RPMI7951 (cell line): ENCODE data around the gene KCNIP4. TPM values are rescaled to one million over a fixed set of nuclear protein-coding genes. Genes with fewer than 3 reads are reported as not detected.

Source experiments
- DNase-seq: peaks from one replicate; pipeline ENCODE4 v3.0.0-alpha.2; 2012; ENCODE audit warnings: low read depth
- total RNA-seq: library from RNA; depleted of rRNA; stranded (reverse); fragments of >200 nt; shearing (Covaris generic); gene quantifications from 2 replicates; pipeline ENCODE4 v1.2.3, GENCODE V29; 2014

KCNIP4 gene
- total RNA-seq, 1 experiment from 2014 or later, result not detected

- DNase-seq, result no peak
Measured at GRCh38 chr4:21901281-21901680, 47.3 kb downstream of the KCNIP4 start.

DNA sequence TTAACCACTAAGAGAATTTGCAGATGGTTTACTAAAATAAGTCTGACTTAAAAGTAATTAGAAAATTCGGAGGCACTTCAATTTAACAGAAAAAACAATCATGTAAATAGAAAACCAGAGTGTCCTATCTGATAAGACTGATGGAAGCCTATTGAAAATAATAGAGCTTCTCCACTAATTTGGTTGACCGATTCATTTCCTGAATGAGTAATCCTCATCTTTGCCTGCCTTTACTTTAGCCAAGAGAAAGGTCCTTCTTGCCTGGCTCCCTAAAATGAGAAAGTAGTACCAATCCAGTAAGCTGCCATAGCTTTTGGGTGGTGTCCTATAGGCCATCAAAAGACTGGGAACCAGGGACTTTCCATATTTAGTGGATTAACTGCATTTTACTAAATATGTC lies 48.4 kb downstream of the KCNIP4 start:
- peak; percentile 8 for DNase-seq

GRCh38 chr4:21898101-21898500 lies 50.5 kb downstream of the KCNIP4 start:
- no peak for DNase-seq

DNA sequence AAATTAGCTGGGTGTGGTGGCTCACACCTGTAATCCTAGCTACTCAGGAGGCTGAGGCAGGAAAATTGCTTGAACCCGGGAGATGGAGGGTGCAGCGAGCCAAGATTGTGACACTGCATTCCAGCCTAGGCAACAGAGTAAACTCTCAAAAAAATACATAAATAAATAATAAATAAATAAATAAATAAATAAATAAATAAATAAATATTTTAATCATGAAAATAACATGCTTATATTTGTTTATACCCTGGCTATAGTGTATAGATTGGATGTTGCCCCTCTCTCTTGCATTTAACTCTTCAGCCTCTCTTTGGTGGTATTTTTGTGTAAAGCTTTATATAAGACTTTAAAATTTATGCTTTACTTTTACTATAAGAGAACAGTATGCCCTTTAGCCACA lies 51.8 kb downstream of the KCNIP4 start:
- no peak for DNase-seq

DNA sequence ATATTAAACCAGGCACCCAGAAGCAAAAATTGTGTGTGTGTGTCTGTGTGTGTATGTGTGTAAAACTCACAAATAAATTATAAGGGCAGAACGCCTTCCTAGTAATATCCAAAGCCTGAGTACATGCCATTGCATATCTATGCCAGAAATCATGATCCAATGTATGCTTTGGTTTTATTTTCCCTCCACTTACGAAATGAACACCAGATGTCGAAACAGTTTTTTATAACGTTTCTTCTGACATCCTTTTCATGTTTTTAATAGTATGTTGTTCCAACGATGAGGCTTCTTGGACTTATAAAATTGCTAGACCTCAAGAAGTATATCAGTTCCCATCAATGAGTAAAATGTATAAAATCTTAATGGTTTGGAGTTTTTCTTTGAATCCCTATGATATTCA lies 55.4 kb downstream of the KCNIP4 start:
- DNase-seq, result no peak

- no peak for DNase-seq
Measured at GRCh38 chr4:21890231-21890630, 58.3 kb downstream of the KCNIP4 start.

- DNase-seq, result peak; percentile 61
Measured at GRCh38 chr4:21888195-21888976, 60.2 kb downstream of the KCNIP4 start.

- DNase-seq, result no peak
Measured at GRCh38 chr4:21887481-21887880, 61.1 kb downstream of the KCNIP4 start.

DNA sequence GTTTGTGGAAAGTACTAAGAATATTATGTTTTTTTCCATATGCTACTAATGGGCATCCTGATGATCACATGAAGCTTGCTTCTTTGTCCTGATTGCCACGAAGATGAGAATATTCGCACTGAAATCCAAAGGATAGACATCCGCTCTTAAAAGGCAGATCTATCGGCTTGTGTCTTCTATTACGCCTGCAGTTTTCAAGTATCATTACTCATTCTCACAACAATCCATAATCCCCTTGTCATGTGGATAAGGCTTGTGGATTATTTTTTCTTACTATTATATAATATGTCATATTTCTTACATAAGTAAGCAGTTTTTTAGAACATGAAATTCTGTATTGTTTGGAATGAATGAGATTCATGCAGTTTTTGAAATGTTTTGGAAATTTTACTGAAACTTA lies 62.8 kb downstream of the KCNIP4 start:
- DNase-seq, result no peak

GRCh38 chr4:21885241-21885640 lies 63.3 kb downstream of the KCNIP4 start:
- no peak for DNase-seq

- DNase-seq, result no peak
Measured at GRCh38 chr4:21884615-21885014, 64.0 kb downstream of the KCNIP4 start.

DNA sequence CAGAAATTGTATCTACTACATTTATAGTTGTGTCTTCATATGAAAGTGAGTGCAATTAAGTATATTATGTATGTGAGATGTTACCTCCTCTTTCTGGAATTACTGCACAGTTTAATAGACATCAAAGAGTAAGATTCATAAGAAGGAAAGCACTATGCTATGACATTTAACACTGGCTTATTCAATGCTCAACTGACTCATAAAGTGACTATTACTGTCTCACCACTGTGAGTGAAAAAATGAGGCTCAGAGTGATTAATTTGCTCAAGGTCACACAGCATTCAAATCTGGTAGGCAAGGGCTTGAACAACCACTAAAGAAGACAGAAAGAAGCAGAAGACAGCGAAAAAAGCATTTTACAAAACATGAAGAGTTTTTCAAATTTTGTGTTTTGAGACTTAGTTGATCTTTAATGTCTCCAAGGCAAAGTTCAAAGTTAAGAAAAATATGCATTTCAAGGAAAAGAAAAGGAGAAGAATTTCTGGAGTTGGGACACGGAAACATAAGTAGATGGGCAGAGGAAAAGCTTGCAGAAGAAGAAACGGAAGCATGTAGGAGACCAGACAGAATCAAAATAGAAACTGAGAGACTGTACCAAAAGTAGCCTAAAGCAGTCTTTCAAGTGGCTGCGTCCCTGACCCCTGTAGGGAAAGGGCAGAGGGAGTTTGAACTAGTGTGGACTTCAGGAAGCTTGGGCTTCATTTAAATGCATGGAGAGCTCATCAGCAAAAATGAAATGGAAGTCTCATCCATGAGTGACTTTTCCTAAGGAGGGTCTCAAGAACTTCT lies 66.3 kb downstream of the KCNIP4 start:
- DNase-seq, result no peak

- DNase-seq, result peak; percentile 36
Measured at GRCh38 chr4:21879187-21879586, 69.4 kb downstream of the KCNIP4 start.

GRCh38 chr4:21876711-21877110 lies 71.9 kb downstream of the KCNIP4 start:
- DNase-seq, result no peak

DNA sequence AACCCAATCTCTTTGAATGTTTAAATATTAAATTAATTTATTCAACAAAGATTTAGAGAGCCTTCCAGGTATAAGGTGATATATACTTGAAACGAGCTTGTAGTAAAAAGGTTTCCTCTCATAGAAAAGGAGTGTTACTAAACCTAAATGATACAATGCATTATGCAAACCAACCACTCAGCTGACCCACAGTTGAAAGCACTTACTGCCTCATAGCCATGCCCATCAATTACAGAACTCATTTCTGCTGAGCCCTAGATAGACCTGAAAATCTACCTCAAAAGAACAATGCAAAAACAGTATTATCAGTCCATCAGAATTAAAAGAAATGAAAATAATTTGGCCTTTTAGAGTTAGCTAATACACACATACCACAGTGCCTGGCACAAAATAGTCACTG lies 75.4 kb downstream of the KCNIP4 start:
- no peak for DNase-seq

DNA sequence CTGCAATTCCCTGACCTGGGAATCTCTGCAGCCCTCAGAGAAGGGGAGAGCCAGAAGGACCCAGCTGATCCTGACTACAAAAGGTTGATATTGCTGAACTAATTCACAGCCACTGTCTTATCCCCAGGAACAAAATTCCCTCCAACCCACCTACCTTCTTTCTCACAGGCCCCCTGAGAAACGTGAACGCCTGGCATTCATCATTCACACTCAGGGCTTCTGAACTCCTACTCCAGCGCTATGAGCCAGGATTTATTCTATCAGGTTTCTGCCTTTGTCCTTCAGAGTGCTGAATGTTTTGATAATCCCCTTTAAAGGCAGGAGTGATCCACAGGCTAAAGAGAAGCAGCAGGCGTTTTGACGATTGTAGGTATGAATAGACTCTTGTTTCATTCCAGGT lies 76.5 kb downstream of the KCNIP4 start:
- DNase-seq, result no peak

DNA sequence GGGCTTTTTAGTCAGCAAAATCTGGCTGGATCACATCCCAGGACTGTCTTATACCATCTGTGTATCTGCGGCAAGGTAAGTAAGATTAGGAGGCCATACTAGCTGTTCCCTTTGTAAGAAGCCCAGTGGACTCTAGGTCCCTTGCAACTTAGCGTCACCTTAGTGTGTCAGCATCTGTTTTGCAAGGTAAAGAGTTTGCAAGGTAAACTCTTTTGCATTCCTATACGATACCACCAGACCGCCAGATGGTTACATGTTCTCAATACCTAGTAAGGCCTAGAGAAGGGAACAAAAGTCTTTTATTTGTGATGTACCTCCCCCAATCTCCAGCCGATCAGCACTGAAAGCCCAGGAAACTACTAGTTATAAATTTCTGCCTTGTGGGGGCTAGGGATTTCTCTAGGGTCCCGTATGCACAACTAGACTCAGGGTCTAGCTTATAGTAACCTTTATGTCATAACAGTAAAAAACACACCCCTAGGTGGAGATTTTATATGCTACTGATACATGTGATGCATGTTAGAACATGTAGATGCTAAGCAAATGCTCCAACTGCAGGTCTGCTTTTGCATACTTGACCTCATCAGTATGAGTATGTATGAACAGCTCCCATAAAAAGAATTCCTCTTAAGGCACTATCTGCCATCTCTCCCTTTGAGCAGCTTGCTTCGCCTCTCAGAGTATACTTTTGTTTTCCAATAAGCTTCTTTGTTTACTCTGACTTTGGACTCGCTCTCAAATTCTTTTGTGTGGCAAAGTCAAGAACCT lies 78.4 kb downstream of the KCNIP4 start:
- DNase-seq, result no peak

DNA sequence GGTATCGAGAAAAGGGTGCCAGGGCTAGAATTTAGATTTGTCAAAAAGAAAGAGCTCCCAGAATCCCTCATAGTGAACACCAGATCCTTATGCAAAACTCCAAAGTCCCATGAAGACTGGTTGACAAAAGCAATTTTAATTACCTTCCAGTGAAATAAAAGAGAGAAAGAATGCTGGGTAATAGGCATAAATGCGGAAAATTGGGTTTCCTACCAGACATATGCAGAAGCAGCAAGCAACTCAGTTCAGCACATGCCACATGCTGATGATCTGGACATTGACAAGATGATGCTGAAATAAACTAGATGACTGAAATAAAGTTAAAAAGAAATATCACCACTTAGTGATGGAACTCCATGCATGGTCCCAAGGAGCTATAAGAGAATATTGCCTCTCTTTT lies 83.9 kb downstream of the KCNIP4 start:
- DNase-seq, result no peak

DNA sequence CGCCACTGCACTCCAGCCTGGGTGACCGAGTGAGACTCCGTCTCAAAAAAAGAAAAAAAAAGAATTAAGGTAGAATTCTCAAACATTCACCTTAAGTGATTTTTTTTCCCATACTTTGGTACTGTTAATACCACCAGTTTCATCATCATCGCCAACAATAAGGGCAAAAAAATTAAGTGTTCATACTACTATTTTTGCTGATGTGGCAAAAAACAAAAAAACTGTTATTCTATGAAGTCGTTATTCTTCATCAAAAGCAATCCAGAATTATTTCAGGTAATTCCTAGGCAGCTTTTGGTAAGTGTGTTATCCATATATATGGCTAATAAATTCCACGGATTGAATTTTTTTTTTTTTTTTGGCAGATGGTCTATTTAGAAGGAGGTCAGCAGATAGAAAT lies 85.7 kb downstream of the KCNIP4 start:
- DNase-seq, result no peak

DNA sequence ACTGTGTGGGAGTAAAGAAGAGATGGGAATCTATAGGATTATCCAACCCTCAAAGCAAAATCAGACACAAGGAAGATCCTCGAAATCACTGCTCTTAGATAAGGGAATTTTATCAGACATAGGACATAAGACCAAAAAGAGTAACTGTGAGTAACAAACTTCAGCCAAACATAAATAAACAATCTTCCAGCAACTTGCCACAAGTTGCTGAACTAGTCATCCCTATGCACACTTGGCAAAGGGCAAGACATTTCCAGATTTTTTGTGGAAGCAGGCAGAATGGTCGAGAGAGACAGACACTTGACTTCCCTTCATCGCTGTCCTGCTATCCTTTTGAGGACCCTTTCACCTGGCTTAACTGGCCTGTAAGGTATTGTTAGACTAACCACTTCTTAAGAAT lies 89.6 kb downstream of the KCNIP4 start:
- DNase-seq, result peak; percentile 3

- DNase-seq, result no peak
Measured at GRCh38 chr4:21856754-21857153, 91.8 kb downstream of the KCNIP4 start.

DNA sequence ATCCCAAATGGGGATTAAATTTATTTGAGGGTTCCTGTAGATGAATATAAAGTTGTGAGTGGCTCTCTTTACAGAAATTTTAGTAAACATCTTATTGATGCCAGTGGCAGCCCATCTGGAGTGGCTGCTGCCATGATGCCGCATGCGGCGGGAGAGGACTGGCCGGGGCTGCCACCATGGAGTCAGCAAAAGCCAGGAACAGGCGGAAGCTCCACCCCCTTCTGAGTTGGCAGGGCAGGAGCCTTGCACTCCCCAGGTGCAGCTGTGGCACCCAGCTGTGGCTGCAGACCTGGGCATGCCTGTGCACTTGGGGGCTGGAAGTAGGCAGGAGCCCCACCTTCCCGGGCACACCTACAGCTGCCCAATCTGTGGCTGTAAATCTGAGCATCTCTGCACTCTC lies 92.3 kb downstream of the KCNIP4 start:
- DNase-seq, result no peak

- no peak for DNase-seq
Measured at GRCh38 chr4:21849077-21849476, 99.5 kb downstream of the KCNIP4 start.
